Epithelial cell of prostate (primary cell): Measurements from ENCODE around the gene RHEX.
A peak's percentile ranks its signal among the peaks of the same experiment; 100 is the strongest.
"Not testable (repeated sequence)": the region's sequence is repeated elsewhere in the genome, so short reads cannot be mapped to it uniquely, and the experiment has no call there.

Experiments
- DNase-seq: peaks from one replicate; pipeline ENCODE4 v3.0.0-alpha.2; 2011; ENCODE audit warnings: low read depth, low spot score
- H3K27ac ChIP-seq: fragments of 450-650 bp; 2 replicates; pipeline ENCODE4 v1.5.1; 2017; ENCODE audit warnings: mild to moderate bottlenecking

The RHEX gene

GRCh38 chr1:206029484-206029883 lies 23.5 kb upstream of the RHEX start:
- H3K27ac ChIP-seq = no peak overlapping the region
- peak; percentile 24 for DNase-seq

GRCh38 chr1:206030191-206030590 lies 22.8 kb upstream of the RHEX start:
- no peak for DNase-seq
- no peak overlapping the region for H3K27ac ChIP-seq

- no peak overlapping the region for H3K27ac ChIP-seq
- DNase-seq = peak; percentile 74
Measured at GRCh38 chr1:206030714-206031113, 22.3 kb upstream of the RHEX start.

- no peak for DNase-seq
- no peak overlapping the region for H3K27ac ChIP-seq
Measured at GRCh38 chr1:206032380-206033140, 20.4 kb upstream of the RHEX start.

GRCh38 chr1:206035027-206035426 lies 17.9 kb upstream of the RHEX start:
- no peak for DNase-seq
- H3K27ac ChIP-seq = no peak overlapping the region

- DNase-seq = no peak
- no peak overlapping the region for H3K27ac ChIP-seq
Measured at GRCh38 chr1:206036663-206037455, 16.1 kb upstream of the RHEX start.

- DNase-seq = no peak
- H3K27ac ChIP-seq = no peak overlapping the region
Measured at GRCh38 chr1:206037581-206037980, 15.4 kb upstream of the RHEX start.

- no peak overlapping the region for H3K27ac ChIP-seq
- DNase-seq = no peak
Measured at GRCh38 chr1:206039046-206039973, 13.7 kb upstream of the RHEX start.

- no peak for DNase-seq
- H3K27ac ChIP-seq = no peak overlapping the region
Measured at GRCh38 chr1:206040328-206040727, 12.6 kb upstream of the RHEX start.

GRCh38 chr1:206041640-206042039 lies 11.3 kb upstream of the RHEX start:
- H3K27ac ChIP-seq = no peak overlapping the region
- DNase-seq = peak; percentile 26

- no peak for DNase-seq
- no peak overlapping the region for H3K27ac ChIP-seq
Measured at GRCh38 chr1:206047271-206047670, 5.7 kb upstream of the RHEX start.

GRCh38 chr1:206048582-206048981 lies 4.4 kb upstream of the RHEX start:
- H3K27ac ChIP-seq = no peak overlapping the region
- DNase-seq = no peak

- H3K27ac ChIP-seq = no peak overlapping the region
- no peak for DNase-seq
Measured at GRCh38 chr1:206049293-206049692, 3.7 kb upstream of the RHEX start.

- DNase-seq = no peak
- H3K27ac ChIP-seq = no peak overlapping the region
Measured at GRCh38 chr1:206049919-206050600, 2.9 kb upstream of the RHEX start.

GRCh38 chr1:206050655-206051235 lies 2.2 kb upstream of the RHEX start:
- no peak overlapping the region for H3K27ac ChIP-seq
- DNase-seq = peak; percentile 31

GRCh38 chr1:206052231-206052865 lies 625 bp upstream of the RHEX start:
- H3K27ac ChIP-seq = peak overlapping the region; percentile 41
- not testable (repeated sequence) for DNase-seq

- not testable (repeated sequence) for H3K27ac ChIP-seq, DNase-seq
Measured at GRCh38 chr1:206053616-206054015, 643 bp downstream of the RHEX start.

- not testable (repeated sequence) for H3K27ac ChIP-seq, DNase-seq
Measured at GRCh38 chr1:206055069-206055625, 2.2 kb downstream of the RHEX start.
